Thyroid gland (tissue), 4 donors: Measurements from ENCODE around the gene C6orf58. TPM values are rescaled to one million over a fixed set of nuclear protein-coding genes. Genes with fewer than 3 reads are reported as not detected.

Experiments
- DNase-seq, 2 donors: peaks; one replicate each; pipeline ENCODE4 v3.0.0-alpha.2; 2019
- H3K27ac ChIP-seq, 3 donors: fragments of 200-600 bp; sonication (generic); 1 replicate in 2 of 3; 2 replicates in 1 of 3; pipeline ENCODE4 v1.5.1; 2016 to 2019; ENCODE audit warnings: mild to moderate bottlenecking in 1 of 3, moderate library complexity in 1 of 3
- H3K27me3 ChIP-seq: fragments of 200-600 bp; sonication (generic); one replicate; pipeline ENCODE4 v1.5.1; 2019
- H3K36me3 ChIP-seq, 2 donors: fragments of 200-600 bp; sonication (generic); one replicate each; pipeline ENCODE4 v1.5.1; 2016 to 2019
- H3K4me1 ChIP-seq, 2 donors: fragments of 200-600 bp; sonication (generic); one replicate each; pipeline ENCODE4 v1.5.1; 2017 to 2019
- H3K4me3 ChIP-seq, 3 donors: fragments of 200-600 bp; sonication (generic); replicated peaks in 1 of 3; 1 replicate in 2 of 3; 2 replicates in 1 of 3; pipeline ENCODE4 v1.5.1; 2016; ENCODE audit warnings: mild to moderate bottlenecking in 1 of 3
- H3K9me3 ChIP-seq: fragments of 200-600 bp; sonication (generic); one replicate; pipeline ENCODE4 v1.5.1; 2017
- CTCF ChIP-seq, 6 experiments: fragments of 200-600 bp in 3 of 6; fragments of 450-650 bp in 3 of 6; sonication (generic) in 3 of 6; IDR thresholded peaks; one replicate each; pipeline ENCODE4 v1.5.1; 2016 to 2019; ENCODE audit warnings: antibody characterized with exemption in 6 of 6, mild to moderate bottlenecking in 2 of 6, inconsistent platforms in 1 of 6, moderate library complexity in 1 of 6
- POLR2A ChIP-seq, 2 donors: fragments of 450-650 bp; IDR thresholded peaks; one replicate each; pipeline ENCODE4 v1.6.1; 2017; ENCODE audit warnings: antibody characterized with exemption in 2 of 2, mild to moderate bottlenecking in 2 of 2, moderate library complexity in 1 of 2
- WGBS, 2 donors: methylation state at CpG; one replicate each; pipeline ENCODE4 v1.1.5; 2017; 5-methylcytosine and 5-hydroxymethylcytosine counted together
- intact Hi-C: fragments of 100-400 bp; cut with DNase I; formaldehyde crosslinking; loops from one replicate; pipeline ENCODE4 v1.15.1; 2023
- total RNA-seq, 4 donors: library from RNA; depleted of rRNA; stranded (reverse); fragments of >200 nt; gene quantifications; one replicate each; pipeline ENCODE4 v1.2.3, GENCODE V29; 2016

Gene C6orf58
- total RNA-seq = not detected

- Histone ChIP-seq H3K4me1 (no peaks in the 10 kb centered on the region), H3K4me3 (no peak within 1 kb of the TSS), H3K9me3 (no peaks in the 10 kb centered on the region), H3K27me3 (no peaks in the 10 kb centered on the region), H3K27ac (no peak within 1 kb of the TSS), H3K36me3 (no peaks in the 10 kb centered on the region)
- no peak for DNase-seq
- no peak for TF ChIP-seq POLR2A (IDR thresholded peaks at IDR 0.05)
- TF ChIP-seq CTCF (IDR thresholded peaks at IDR 0.05) = no peak
- 70 to 72% methylated on average over 3 of the region's 3 CpGs for WGBS, 2 donors
- intact Hi-C loops = no loop called here
These were observed at the start of gene C6orf58 for GRCh38 chr6:127576874-127577273. Gene C6orf58, plus strand, starts transcription at chr6:127577174. Its CDS starts 12 bp downstream, at chr6:127577186.

DNA sequence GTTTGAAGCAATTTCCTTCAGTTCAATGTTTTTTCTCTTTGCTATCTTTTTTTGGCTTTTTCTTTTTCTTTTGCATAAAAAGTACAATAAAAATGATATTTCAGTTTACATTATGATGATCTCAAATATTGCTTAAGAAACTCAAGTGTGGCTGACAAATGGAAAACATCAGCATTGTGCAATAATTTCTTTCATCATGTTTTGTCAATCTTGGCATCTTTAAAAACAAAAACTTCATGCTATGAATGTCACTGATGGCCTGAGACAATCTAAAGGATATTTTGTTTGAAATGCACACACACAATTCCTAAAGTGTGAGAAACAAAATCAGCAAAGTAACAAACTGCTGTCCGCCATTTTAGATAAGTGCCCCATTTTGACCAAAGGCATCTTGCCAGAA lies 44.0 kb upstream of the C6orf58 start:
- Histone ChIP-seq H3K36me3 (no peaks in the 10 kb centered on the region), H3K9me3 (no peaks in the 10 kb centered on the region), H3K4me1 (no peaks in the 10 kb centered on the region), H3K4me3 (no peak overlapping the region), H3K27ac (no peak overlapping the region), H3K27me3 (no peaks in the 10 kb centered on the region)
- intact Hi-C loops = no loop called here
- WGBS, 2 donors = 95 to 97% methylated on average over 1 of the region's 1 CpG
- DNase-seq = no peak
- TF ChIP-seq POLR2A (IDR thresholded peaks at IDR 0.05) (no peak), CTCF (IDR thresholded peaks at IDR 0.05) (no peak)

DNA sequence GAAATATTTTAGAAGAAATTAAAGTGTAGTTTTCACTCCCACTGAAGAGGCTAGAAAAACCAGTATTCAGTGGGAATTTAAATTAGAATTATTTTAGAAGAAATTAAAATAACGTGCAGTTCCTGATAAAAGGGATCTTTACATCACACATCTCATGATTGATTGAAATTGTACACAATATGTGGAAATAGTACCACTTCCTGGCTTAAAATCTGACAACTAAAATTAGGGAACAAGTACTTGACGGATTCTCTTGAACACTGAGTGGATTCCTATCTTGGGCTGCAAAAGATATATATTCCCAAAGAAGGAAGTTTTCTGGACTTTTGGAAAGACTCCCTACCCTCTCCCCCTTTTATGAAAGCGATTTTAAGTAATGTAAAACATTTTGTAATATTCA lies 43.2 kb upstream of the C6orf58 start:
- intact Hi-C loops = no loop called here
- TF ChIP-seq CTCF (IDR thresholded peaks at IDR 0.05) (no peak), POLR2A (IDR thresholded peaks at IDR 0.05) (no peak)
- DNase-seq = no peak
- no peak overlapping the region for H3K27ac ChIP-seq
- no peaks in the 10 kb centered on the region for H3K36me3 ChIP-seq
- no peak overlapping the region for H3K4me3 ChIP-seq
- H3K4me1 ChIP-seq = no peaks in the 10 kb centered on the region
- 74 to 80% methylated on average over 3 of the region's 3 CpGs for WGBS, 2 donors
- H3K27me3 ChIP-seq = no peaks in the 10 kb centered on the region
- H3K9me3 ChIP-seq = no peaks in the 10 kb centered on the region

- TF ChIP-seq CTCF (IDR thresholded peaks at IDR 0.05) (no peak), POLR2A (IDR thresholded peaks at IDR 0.05) (no peak)
- Histone ChIP-seq H3K4me1 (no peaks in the 10 kb centered on the region), H3K4me3 (no peak overlapping the region), H3K36me3 (no peaks in the 10 kb centered on the region), H3K27me3 (no peaks in the 10 kb centered on the region), H3K27ac (no peak overlapping the region), H3K9me3 (no peaks in the 10 kb centered on the region)
- intact Hi-C loops = no loop called here
- WGBS, 2 donors = 70 to 74% methylated on average over 2 of the region's 2 CpGs
- no peak for DNase-seq
These were observed 38.2 kb upstream of the C6orf58 start for GRCh38 chr6:127538750-127539264.

DNA sequence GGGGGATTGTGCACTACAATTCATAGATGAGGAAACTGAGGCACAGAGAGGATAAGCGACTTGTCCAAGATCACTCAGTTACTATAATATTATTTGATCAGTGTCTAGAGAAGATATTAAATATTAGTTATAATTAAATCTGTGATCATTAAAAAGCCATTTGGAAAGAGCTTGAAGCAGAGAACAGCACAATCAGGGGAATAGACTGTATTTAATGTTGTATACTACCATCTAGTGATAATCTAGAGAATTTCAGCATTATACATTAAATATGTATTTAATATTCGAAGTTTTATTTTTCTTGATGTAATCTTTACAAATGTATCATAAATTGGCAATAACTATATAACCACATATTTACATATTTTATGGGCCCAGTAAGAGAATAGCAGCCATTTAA lies 37.7 kb upstream of the C6orf58 start:
- no peak overlapping the region for H3K27ac ChIP-seq
- no peak for DNase-seq
- peak in 2 of 6 experiments; percentile 21 to 35 for TF ChIP-seq CTCF (IDR thresholded peaks at IDR 0.05)
- TF ChIP-seq POLR2A (IDR thresholded peaks at IDR 0.05) = no peak
- H3K9me3 ChIP-seq = no peaks in the 10 kb centered on the region
- intact Hi-C loops = no loop called here
- H3K27me3 ChIP-seq = no peaks in the 10 kb centered on the region
- no peaks in the 10 kb centered on the region for H3K4me1 ChIP-seq
- 53 to 60% methylated on average over 2 of the region's 2 CpGs for WGBS, 2 donors
- no peaks in the 10 kb centered on the region for H3K36me3 ChIP-seq
- H3K4me3 ChIP-seq = no peak overlapping the region
